OCI-LY3 (cell line): ENCODE measurements around the gene BACH1.

ENCODE experiments used
- H2AFZ ChIP-seq: fragments of 200-600, 300-600 bp; shearing (Covaris generic); 2 replicates; pipeline ENCODE4 v1.6.0; 2014; ENCODE audit warnings: antibody characterized with exemption, low read depth, low read length
- H3K27ac ChIP-seq: fragments of 200-600, 300-600 bp; sonication (generic); 2 replicates; pipeline ENCODE4 v1.5.1; 2014; ENCODE audit warnings: mild to moderate bottlenecking, low read length, moderate library complexity, mixed read lengths
- H3K27me3 ChIP-seq: fragments of 200-600, 300-600 bp; sonication (generic); 2 replicates; pipeline ENCODE4 v1.6.1; 2014; ENCODE audit warnings: low read depth, low read length, mixed read lengths
- H3K36me3 ChIP-seq: fragments of 200-600, 300-600 bp; sonication (generic); replicated peaks from 2 replicates; pipeline ENCODE3; 2014; ENCODE audit warnings: low read depth, low read length, mixed read lengths
- H3K4me1 ChIP-seq: fragments of 300-600, 200-600 bp; sonication (generic); 2 replicates; pipeline ENCODE4 v1.6.1; 2014; ENCODE audit warnings: low read length, mixed read lengths
- H3K4me2 ChIP-seq: fragments of 200-600, 300-600 bp; sonication (generic); 2 replicates; pipeline ENCODE4 v1.6.1; 2014; ENCODE audit warnings: low read length, mixed read lengths
- H3K4me3 ChIP-seq: fragments of 300-600, 200-600 bp; sonication (generic); 2 replicates; pipeline ENCODE4 v1.5.1; 2014; ENCODE audit warnings: antibody characterized with exemption, mild to moderate bottlenecking, low read length, moderate library complexity
- H3K79me2 ChIP-seq: fragments of 300-600, 200-600 bp; shearing (Covaris generic); 2 replicates; pipeline ENCODE4 v1.6.1; 2014; ENCODE audit warnings: mild to moderate bottlenecking, low read length, mixed read lengths
- H3K9ac ChIP-seq: fragments of 300-600, 200-600 bp; shearing (Covaris generic); 2 replicates; pipeline ENCODE4 v1.6.0; 2014; ENCODE audit warnings: mild to moderate bottlenecking, low read length, moderate library complexity
- H3K9me3 ChIP-seq: fragments of 200-600, 300-600 bp; shearing (Covaris generic); 2 replicates; pipeline ENCODE4 v1.6.1; 2014; ENCODE audit warnings: low read length, mixed read lengths; ENCODE audit not compliant: insufficient read depth
- H4K20me1 ChIP-seq: fragments of 200-600, 300-600 bp; sonication (generic); 2 replicates; pipeline ENCODE4 v1.6.1; 2016; ENCODE audit warnings: low read length, mixed read lengths; ENCODE audit not compliant: insufficient read depth
- EZH2phosphoT487 ChIP-seq: fragments of 200-600 bp; shearing (Covaris generic); IDR thresholded peaks from 2 replicates; pipeline ENCODE4 v1.6.1; 2018; ENCODE audit warnings: antibody characterized with exemption, mixed run types, low read depth
- TF ChIP-seq, protein P1 (sequence below): fragments of 200-600, 300-600 bp; sonication (generic); IDR thresholded peaks from 2 replicates; pipeline ENCODE4 v1.5.1; 2014; ENCODE audit warnings: antibody characterized with exemption, low read length, low read depth

The BACH1 gene

DNA sequence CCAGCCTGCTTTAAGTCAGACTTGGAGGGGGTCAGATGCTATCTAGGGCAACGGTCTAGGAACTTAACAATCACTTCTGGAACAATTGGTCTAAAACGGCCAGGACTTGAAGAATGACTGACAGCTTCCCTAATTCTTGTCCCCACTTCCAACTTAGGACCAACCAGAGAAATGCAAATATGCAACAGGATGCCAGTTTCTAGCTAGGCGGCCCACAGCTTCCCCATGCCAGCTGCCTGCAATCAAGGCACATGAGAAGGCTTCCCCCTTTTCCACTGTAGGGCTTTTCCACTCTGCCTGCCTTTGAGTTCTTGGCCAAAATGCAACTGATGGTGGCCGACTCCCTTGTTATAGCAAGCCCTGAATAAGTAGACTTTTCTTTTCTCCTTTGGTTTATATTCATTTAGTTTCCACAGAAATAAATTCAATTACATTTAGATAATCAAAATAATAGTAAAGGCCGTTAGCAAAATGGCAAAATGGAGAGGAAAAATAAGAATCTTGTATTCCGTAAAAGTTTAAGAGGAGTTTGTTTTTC lies 80.9 kb downstream of the BACH1 start:
- no peak overlapping the region for H3K9ac ChIP-seq
- H2AFZ ChIP-seq: no peak overlapping the region
- H3K36me3 ChIP-seq: no peaks in the 10 kb centered on the region
- no peak overlapping the region for H3K4me2 ChIP-seq
- no peak overlapping the region for H3K4me3 ChIP-seq
- no peak overlapping the region for H3K27ac ChIP-seq
- no peaks in the 10 kb centered on the region for H3K4me1 ChIP-seq
- TF ChIP-seq, protein P1, sequence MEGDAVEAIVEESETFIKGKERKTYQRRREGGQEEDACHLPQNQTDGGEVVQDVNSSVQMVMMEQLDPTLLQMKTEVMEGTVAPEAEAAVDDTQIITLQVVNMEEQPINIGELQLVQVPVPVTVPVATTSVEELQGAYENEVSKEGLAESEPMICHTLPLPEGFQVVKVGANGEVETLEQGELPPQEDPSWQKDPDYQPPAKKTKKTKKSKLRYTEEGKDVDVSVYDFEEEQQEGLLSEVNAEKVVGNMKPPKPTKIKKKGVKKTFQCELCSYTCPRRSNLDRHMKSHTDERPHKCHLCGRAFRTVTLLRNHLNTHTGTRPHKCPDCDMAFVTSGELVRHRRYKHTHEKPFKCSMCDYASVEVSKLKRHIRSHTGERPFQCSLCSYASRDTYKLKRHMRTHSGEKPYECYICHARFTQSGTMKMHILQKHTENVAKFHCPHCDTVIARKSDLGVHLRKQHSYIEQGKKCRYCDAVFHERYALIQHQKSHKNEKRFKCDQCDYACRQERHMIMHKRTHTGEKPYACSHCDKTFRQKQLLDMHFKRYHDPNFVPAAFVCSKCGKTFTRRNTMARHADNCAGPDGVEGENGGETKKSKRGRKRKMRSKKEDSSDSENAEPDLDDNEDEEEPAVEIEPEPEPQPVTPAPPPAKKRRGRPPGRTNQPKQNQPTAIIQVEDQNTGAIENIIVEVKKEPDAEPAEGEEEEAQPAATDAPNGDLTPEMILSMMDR: no peak
- TF ChIP-seq EZH2phosphoT487: no peak
- no peaks in the 10 kb centered on the region for H3K79me2 ChIP-seq
- no peaks in the 10 kb centered on the region for H3K9me3 ChIP-seq
- H4K20me1 ChIP-seq: no peaks in the 10 kb centered on the region
- no peaks in the 10 kb centered on the region for H3K27me3 ChIP-seq

DNA sequence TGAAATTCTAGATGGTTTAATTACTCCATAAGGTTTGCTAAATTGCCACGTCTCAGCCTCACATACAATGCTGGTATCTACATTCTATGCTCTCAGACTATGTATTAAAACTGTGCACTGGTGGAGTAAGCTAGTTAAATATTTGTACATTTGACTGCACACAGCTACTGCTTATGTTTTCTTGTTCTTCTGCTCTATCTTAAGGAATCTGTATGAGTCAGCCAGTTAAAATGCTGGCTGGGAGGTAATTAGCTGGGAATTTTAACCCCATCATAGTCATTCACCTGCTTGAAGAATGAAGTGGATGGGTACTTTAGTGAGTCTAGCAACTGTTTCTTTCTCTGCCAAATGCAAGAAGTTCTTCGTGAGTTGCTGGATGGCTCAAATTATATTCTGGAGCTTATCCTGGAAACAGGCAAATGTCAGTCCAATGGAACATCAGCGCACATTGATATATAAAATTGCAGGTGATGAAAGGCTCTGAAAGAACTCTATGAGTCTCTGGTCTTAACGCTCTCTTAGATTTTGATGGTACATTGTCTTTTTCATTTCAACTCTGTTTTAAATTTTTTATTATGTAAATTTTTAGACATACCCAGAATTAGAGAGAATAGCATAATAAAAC lies 83.4 kb downstream of the BACH1 start:
- Histone ChIP-seq H4K20me1 (no peaks in the 10 kb centered on the region), H3K4me3 (no peak overlapping the region), H3K9ac (no peak overlapping the region), H2AFZ (no peak overlapping the region), H3K79me2 (no peaks in the 10 kb centered on the region), H3K9me3 (no peaks in the 10 kb centered on the region), H3K4me2 (no peak overlapping the region), H3K4me1 (no peaks in the 10 kb centered on the region), H3K27me3 (no peaks in the 10 kb centered on the region), H3K36me3 (no peaks in the 10 kb centered on the region), H3K27ac (no peak overlapping the region)
- no peak for TF ChIP-seq EZH2phosphoT487
- TF ChIP-seq, protein P1: no peak

DNA sequence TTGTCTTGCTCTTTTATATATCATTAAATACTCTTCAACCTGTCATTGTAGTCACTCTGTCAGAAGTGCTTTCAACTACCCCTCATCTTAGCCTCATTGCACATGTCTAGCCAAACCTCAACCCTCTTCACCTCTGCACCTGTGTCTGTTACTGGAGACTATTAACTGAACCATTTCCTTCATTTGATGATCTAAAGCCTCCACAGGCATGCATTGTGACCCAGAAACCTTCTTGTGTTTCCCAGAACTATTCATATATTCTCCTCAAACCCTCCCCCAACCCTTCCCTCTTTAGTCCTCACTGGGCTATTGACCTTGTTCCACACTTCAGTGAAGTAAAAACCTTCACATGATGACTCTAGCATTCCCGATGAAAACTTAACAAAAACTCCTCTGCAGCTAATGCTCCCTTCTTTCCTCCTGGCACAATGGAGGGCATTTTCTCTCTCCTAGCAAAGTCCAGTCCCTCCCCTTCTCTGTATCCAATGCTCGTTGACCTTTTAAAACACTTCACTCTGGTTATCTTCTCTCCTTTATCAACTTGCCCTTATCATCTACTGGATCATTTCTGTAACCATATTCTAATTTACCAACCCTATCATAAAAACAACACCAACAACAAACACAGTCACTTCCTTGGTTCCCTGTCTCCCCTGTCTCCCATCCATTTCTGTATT lies 86.1 kb downstream of the BACH1 start:
- Histone ChIP-seq H3K27ac (no peak overlapping the region), H3K27me3 (no peaks in the 10 kb centered on the region), H3K9me3 (no peaks in the 10 kb centered on the region), H4K20me1 (no peaks in the 10 kb centered on the region), H3K36me3 (no peaks in the 10 kb centered on the region), H3K4me3 (no peak overlapping the region), H3K4me1 (no peaks in the 10 kb centered on the region), H2AFZ (no peak overlapping the region), H3K9ac (no peak overlapping the region), H3K4me2 (no peak overlapping the region), H3K79me2 (no peaks in the 10 kb centered on the region)
- no peak for TF ChIP-seq EZH2phosphoT487
- TF ChIP-seq, protein P1: no peak

DNA sequence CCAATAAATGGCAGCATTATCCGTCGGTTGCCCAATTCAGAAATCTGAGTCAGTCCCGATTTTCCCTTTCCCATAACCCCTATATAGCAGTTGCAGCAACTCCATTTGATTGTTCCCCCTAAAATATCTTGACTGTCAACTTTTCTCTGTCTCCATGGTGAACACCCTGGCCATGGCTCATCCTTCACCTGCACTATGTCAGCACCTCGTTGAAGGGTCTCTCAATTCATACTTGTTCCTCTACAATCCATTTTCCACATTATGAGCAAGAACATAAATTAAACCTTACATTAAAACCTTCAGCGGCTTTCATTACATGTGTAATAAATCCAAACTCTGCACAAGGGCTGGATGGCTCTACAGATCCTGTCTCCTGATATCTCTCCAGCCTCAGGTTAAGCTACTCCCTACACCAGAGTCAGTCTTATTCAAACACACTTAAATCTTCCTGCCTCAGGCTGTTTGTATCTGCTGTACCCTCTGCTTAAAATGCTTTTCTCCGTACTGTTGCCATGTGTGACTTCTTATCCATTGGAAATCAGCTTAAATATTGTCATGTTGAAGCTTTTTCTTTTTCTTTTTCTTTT lies 87.3 kb downstream of the BACH1 start:
- H4K20me1 ChIP-seq: no peaks in the 10 kb centered on the region
- no peak overlapping the region for H3K4me2 ChIP-seq
- no peaks in the 10 kb centered on the region for H3K4me1 ChIP-seq
- no peaks in the 10 kb centered on the region for H3K27me3 ChIP-seq
- no peak overlapping the region for H3K4me3 ChIP-seq
- H3K9ac ChIP-seq: no peak overlapping the region
- no peaks in the 10 kb centered on the region for H3K36me3 ChIP-seq
- no peak overlapping the region for H3K27ac ChIP-seq
- TF ChIP-seq, protein P1: no peak
- no peak for TF ChIP-seq EZH2phosphoT487
- H2AFZ ChIP-seq: no peak overlapping the region
- no peaks in the 10 kb centered on the region for H3K79me2 ChIP-seq
- H3K9me3 ChIP-seq: no peaks in the 10 kb centered on the region
